Testis (tissue), 2 donors: ENCODE results near the gene RAPGEF5.

Experiments
- CTCF ChIP-seq, 3 experiments: fragments of 450-650 bp in 2 of 3; fragments of 200-600 bp in 1 of 3; sonication (generic) in 1 of 3; IDR thresholded peaks; one replicate each; pipeline ENCODE4 v1.5.1; 2016 to 2019; ENCODE audit warnings: antibody characterized with exemption in 3 of 3, mild to moderate bottlenecking in 2 of 3, moderate library complexity in 1 of 3
- POLR2A ChIP-seq: fragments of 450-650 bp; IDR thresholded peaks from one replicate; pipeline ENCODE4 v1.6.1; 2017; ENCODE audit warnings: antibody characterized with exemption, mild to moderate bottlenecking, moderate library complexity

- TF ChIP-seq CTCF (IDR thresholded peaks at IDR 0.05) (no peak), POLR2A (no peak)
Observed at GRCh38 chr7:22166928-22167327, 190.0 kb downstream of the RAPGEF5 start.
